HT-29 (cell line): ENCODE measurements around the gene UNC119. TPM values are rescaled to one million over a fixed set of nuclear protein-coding genes. Genes with fewer than 3 reads are reported as not detected.

Experiments
- DNase-seq: peaks from one replicate; pipeline ENCODE4 v3.0.0-alpha.2; 2015; ENCODE audit warnings: low spot score
- total RNA-seq: library from RNA; depleted of rRNA; stranded (reverse); fragments of >200 nt; shearing (Covaris generic); gene quantifications from 2 replicates; pipeline ENCODE4 v1.2.3, GENCODE V29; 2014; rRNA removed

UNC119 gene
- total RNA-seq, 1 experiment from 2014 or later = 28.9 TPM

- DNase-seq = no peak
Measured at GRCh38 chr17:28499364-28499664, 53.1 kb downstream of the UNC119 start.

GRCh38 chr17:28498652-28499363 is 53.6 kb downstream of the UNC119 start:
- no peak for DNase-seq

- peak; percentile 34 for DNase-seq
Measured at GRCh38 chr17:28497931-28498330, 54.5 kb downstream of the UNC119 start.

Other genes starting within 250 kb of the UNC119 start
- 151 TPM in 2 replicates for gene TMEM97, start 233.4 kb downstream of the UNC119 start, total RNA-seq
- gene IFT20, start 217.2 kb downstream of the UNC119 start, total RNA-seq = 28.0 and 33.2 TPM in 2 replicates
- 32.8 and 36.8 TPM in 2 replicates for gene TNFAIP1, start 216.9 kb downstream of the UNC119 start, total RNA-seq
- 146 and 158 TPM in 2 replicates for gene POLDIP2, start 195.1 kb downstream of the UNC119 start, total RNA-seq
- gene SEBOX, start 187.4 kb downstream of the UNC119 start, total RNA-seq = not detected in 2 replicates
- gene VTN, start 182.3 kb downstream of the UNC119 start, total RNA-seq = not detected in 2 replicates
- gene SARM1, start 180.9 kb downstream of the UNC119 start, total RNA-seq = 8.0 and 8.6 TPM in 2 replicates
- 5.0 and 5.1 TPM in 2 replicates for gene SLC46A1, start 146.4 kb downstream of the UNC119 start, total RNA-seq
- not detected in 2 replicates for gene SLC13A2, start 79.0 kb downstream of the UNC119 start, total RNA-seq
- not detected in 2 replicates for gene FOXN1, start 46.3 kb downstream of the UNC119 start, total RNA-seq
- gene PIGS, start 18.9 kb upstream of the UNC119 start, total RNA-seq = 62.5 and 65.8 TPM in 2 replicates
- gene ALDOC, start 24.3 kb upstream of the UNC119 start, total RNA-seq = 43.5 and 46.9 TPM in 2 replicates
- 62.5 and 71.2 TPM in 2 replicates for gene SPAG5, start 46.4 kb upstream of the UNC119 start, total RNA-seq
- 11.1 and 12.1 TPM in 2 replicates for gene RSKR, start 61.6 kb upstream of the UNC119 start, total RNA-seq
- gene BLTP2, start 92.5 kb upstream of the UNC119 start, total RNA-seq = 127 and 129 TPM in 2 replicates
- 50.7 and 52.6 TPM in 2 replicates for gene SDF2, start 109.3 kb upstream of the UNC119 start, total RNA-seq
- 48.1 and 57.9 TPM in 2 replicates for gene SUPT6H, start 109.6 kb upstream of the UNC119 start, total RNA-seq
- 1.7 and 3.8 TPM in 2 replicates for gene PROCA1, start 159.3 kb upstream of the UNC119 start, total RNA-seq
- gene RAB34, start 165.2 kb upstream of the UNC119 start, total RNA-seq = 0.97 TPM in 1 of 2 replicates, not detected in the other
- gene RPL23A, start 167.4 kb upstream of the UNC119 start, total RNA-seq = 601 and 602 TPM in 2 replicates
- 30.6 and 44.6 TPM in 2 replicates for gene TLCD1, start 173.6 kb upstream of the UNC119 start, total RNA-seq
- 13.9 and 15.0 TPM in 2 replicates for gene NEK8, start 176.2 kb upstream of the UNC119 start, total RNA-seq
- gene TRAF4, start 191.4 kb upstream of the UNC119 start, total RNA-seq = 295 and 307 TPM in 2 replicates